ENCODE measurements around the gene EARS2.

Gene EARS2

GRCh38 chr16:23497543-23497868 is 59.6 kb downstream of the EARS2 start:
- no peak for DNase-seq (ENCODE audit: low read depth)
- TF ChIP-seq CTCF (conservative IDR thresholded peaks at IDR 0.05; ENCODE audit: control insufficient read depth, insufficient read depth, low read depth, low read length): no peak
- H3K4me3 ChIP-seq (ENCODE audit: control insufficient read depth, low read depth, low read length): no peak overlapping the region

- peak overlapping the region; percentile 9 for H3K4me3 ChIP-seq (ENCODE audit: control insufficient read depth, low read depth, low read length)
- DNase-seq (ENCODE audit: low read depth): peak; percentile 77
These were observed 60.2 kb downstream of the EARS2 start for GRCh38 chr16:23496821-23497542.

GRCh38 chr16:23495671-23496070 is 61.5 kb downstream of the EARS2 start:
- no peak overlapping the region for H3K4me3 ChIP-seq (ENCODE audit: control insufficient read depth, low read depth, low read length)
- no peak for DNase-seq (ENCODE audit: low read depth)
- TF ChIP-seq CTCF (conservative IDR thresholded peaks at IDR 0.05; ENCODE audit: control insufficient read depth, insufficient read depth, low read depth, low read length): no peak

More at GRCh38 chr16:23496821-23497542, 60.2 kb downstream of the EARS2 start:
- no peak for TF ChIP-seq CTCF (conservative IDR thresholded peaks at IDR 0.05; ENCODE audit: control insufficient read depth, insufficient read depth, low read depth, low read length)

GRCh38 chr16:23494188-23494587 is 63.0 kb downstream of the EARS2 start:
- no peak for DNase-seq (ENCODE audit: low read depth)
- H3K4me3 ChIP-seq (ENCODE audit: control insufficient read depth, low read depth, low read length): no peak overlapping the region

GRCh38 chr16:23491490-23492391 is 65.4 kb downstream of the EARS2 start:
- H3K4me3 ChIP-seq (ENCODE audit: control insufficient read depth, low read depth, low read length): no peak overlapping the region
- DNase-seq (ENCODE audit: low read depth): no peak
- no peak for TF ChIP-seq CTCF (conservative IDR thresholded peaks at IDR 0.05; ENCODE audit: control insufficient read depth, insufficient read depth, low read depth, low read length)

More at GRCh38 chr16:23494188-23494587, 63.0 kb downstream of the EARS2 start:
- TF ChIP-seq CTCF (conservative IDR thresholded peaks at IDR 0.05; ENCODE audit: control insufficient read depth, insufficient read depth, low read depth, low read length): no peak

- no peak for TF ChIP-seq CTCF (conservative IDR thresholded peaks at IDR 0.05; ENCODE audit: control insufficient read depth, insufficient read depth, low read depth, low read length)
- DNase-seq (ENCODE audit: low read depth): no peak
- H3K4me3 ChIP-seq (ENCODE audit: control insufficient read depth, low read depth, low read length): no peak overlapping the region
These were observed 70.7 kb downstream of the EARS2 start for GRCh38 chr16:23486480-23486879.
